ENCODE data around the gene FUT7. TPM values are rescaled to one million over a fixed set of nuclear protein-coding genes. Genes with fewer than 3 reads are reported as not detected.

FUT7 gene
- total RNA-seq, 1 donor from 2014 or later = not detected

DNA sequence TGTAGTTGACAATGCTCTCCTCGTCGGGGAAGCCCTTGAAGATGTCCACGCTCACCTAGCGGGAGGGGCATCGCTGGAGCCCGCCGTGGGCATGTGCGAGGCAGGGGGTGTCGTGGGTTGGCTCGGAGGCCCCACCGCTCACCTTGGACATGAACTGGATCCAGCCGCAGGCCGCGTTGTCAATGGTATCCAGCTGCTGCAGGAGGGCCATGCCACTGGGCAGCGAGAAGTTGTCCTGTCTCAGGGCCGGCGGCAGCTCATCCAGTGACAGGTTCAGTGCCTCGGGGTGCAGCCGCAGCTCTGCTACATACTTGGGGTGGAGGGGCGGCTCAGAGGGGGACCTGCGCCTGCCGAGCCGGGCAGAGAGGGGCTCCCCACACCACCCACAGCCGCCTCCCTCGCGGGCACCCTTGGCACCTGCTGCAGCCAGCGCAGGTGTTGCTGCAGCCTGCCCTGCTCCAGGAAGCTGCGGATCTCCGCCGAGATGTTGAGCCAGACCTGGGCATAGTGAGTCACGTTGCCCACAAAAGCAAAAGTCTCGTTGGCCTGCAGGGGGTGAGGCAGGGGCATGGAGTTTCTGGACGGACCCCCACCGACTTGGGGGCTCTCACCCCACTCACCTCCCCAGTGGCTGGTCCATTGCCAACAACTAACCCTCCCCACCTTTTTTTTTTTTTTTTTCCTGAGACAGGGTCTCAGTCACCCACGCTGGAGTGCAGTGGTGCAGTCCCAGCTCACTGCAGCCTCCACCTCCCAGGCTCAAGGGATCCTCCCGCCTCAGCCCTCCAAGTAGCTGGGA, 12.9 kb downstream of the FUT7 start:
- no peak for DNase-seq (ENCODE audit: low read depth, low spot score)

DNA sequence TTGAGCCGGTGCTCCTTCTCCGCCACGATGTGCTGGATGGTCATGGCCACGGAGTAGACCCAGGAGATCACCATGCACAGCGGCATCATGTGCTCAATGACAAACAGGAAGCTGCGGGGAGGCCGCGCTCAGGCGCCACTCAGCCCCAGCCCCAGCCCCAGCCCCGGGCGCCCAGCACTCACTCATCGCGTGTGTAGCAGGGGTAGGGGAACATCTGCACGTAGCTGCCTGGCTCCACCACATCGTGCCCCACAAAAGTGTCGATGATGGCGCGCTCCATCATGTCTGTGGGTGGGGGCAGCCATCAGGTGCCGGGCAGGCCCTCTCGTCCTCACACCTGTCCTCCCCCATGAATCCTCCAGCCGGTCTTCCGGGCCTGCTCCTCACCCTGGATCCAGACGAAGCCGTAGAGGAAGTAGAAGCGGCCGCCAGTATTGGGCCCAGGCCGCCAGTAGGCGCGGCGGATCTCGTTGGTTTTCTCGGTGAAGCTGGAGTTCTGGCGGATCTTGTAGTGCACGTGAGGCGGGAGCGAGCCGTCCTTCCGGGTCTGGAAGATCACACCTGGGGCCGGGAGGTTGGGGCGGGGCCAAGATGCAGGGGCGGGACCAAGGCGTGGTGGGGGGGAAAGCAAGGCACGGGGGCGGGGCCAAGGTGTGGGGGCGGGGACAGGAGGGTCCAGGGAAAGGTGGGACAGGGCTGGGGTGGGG, 13.9 kb downstream of the FUT7 start:
- DNase-seq (ENCODE audit: low read depth, low spot score) = no peak

DNA sequence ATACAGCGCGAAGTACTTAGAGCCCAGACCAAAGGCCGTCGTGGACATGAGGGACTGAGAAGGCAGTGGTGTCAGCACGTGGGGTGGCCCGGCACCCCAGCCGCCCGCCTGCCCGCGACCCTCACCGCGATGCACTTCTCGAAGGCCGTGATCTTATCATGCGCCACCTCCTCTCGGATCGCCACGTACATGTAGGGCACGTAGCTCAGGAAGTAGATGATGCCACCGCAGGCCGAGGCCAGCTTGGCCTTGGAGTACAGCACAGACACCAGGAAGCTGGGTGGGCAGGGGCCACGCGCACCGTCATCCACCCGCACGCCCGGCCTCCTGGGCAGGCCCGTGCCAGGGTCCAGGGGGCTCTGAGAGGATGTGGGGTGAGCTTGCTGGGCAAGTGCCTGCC, 14.8 kb downstream of the FUT7 start:
- DNase-seq (ENCODE audit: low read depth, low spot score) = no peak

DNA sequence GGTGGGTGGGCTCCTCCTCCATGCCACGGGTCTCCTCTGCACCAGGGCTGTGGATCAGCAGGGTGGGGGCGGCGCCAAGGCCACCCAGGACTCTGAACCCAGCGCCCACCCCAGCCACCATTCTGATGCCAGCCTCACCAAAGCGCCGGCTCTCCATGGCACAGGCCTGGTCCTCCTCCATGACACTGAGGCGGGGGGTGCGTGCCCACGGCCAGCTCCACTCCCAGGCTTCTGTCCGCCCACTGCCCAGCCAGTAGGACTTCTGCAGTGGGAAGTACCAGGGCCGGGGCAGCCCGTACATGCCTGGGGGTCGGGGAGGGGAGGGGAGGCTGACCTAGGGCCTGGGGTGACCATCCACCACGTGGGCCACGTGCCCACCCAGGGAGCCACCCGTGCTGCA, 15.5 kb downstream of the FUT7 start:
- no peak for DNase-seq (ENCODE audit: low read depth, low spot score)

DNA sequence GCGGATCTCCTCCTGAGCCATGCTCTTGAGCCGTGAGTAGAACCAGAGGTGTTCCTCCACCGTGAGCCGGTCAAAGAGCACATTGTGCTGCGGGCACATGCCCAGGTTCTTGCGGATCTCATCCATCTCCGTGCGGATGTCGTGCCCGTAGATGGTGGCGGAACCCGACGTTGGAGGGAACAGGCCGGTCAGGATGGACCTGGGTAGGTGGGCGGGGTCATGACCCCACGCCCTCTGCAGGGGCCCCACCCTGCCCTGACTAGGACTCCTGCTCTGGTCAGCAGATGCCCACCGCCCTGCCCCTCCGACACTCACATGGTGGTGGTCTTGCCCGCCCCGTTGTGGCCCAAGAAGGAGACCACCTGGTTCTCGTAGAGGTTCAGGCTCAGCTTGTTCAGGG, 15.9 kb downstream of the FUT7 start:
- no peak for DNase-seq (ENCODE audit: low read depth, low spot score)

DNA sequence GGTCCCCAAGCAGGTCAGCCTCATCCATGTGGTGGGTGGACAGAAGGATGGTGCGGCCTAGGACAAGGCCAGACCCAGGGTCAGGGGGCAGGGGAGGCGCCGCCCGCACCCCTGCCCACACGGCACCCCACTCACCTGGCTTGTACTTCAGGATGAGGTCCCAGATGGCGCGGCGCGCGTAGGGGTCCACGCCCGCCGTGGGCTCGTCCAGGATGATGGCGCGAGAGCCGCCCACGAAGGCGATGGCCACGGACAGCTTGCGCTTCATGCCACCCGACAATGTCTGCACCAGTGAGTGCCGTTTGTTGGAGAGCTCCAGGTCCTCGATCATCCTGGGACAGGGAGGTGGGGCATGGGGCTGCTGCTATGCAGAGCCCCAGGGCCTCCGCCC, 16.4 kb downstream of the FUT7 start:
- DNase-seq (ENCODE audit: low read depth, low spot score) = no peak

DNA sequence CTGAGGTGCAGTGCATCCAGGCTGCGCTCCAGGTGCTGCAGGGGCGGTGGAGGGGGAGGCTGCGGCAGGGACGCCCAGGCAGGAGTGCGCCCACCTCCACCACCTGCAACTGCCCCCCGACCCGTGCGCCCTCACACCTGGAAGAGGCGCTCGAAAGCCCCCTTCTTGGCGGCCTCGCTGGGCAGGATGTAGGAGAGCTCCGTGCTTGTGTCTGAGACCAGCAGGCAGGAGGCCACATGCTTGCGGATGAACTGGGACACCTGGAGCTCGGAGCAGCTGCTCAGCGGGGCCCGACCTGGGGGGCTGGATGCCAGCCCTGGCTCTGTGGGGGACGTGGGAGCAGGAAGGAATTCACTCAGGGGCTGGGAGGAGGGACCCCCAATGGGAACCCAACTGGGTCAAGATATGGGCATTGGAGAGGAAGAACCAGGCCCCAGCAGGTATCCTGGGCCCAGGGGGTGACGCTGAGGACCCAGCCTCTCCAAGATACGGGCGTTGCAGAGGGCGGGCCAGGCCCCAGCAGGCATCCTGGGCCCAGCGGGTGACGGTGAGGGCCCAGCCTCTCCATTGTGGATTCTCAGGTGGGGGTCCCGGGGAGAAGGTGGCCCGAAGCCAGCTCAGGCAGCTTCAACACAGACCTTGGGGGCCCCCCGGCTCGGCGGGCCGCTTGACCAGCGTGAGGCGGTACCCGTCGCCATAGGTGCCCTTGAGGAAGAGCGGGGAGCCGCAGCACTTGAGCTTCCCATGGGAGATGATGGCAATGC, 16.9 kb downstream of the FUT7 start:
- no peak for DNase-seq (ENCODE audit: low read depth, low spot score)

DNA sequence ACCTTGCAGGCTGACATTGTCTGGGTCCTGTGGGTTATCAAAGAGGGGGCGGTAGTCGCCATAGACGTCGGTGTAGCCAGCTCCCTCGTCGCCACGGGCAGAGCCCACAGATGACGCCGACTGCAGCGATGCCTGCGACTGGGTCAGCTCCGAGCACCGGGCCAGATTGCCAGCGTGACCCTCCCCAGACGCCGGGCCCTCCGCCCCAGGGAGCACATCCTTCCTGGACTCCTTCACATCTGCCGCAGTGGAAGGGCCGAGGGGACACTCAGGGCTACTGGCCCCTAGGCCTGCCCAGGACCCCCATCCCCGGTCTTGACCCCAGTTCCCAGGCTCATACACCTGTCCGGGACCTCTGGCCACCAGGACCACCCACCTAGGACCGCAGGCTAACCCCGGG, 17.7 kb downstream of the FUT7 start:
- no peak for DNase-seq (ENCODE audit: low read depth, low spot score)

DNA sequence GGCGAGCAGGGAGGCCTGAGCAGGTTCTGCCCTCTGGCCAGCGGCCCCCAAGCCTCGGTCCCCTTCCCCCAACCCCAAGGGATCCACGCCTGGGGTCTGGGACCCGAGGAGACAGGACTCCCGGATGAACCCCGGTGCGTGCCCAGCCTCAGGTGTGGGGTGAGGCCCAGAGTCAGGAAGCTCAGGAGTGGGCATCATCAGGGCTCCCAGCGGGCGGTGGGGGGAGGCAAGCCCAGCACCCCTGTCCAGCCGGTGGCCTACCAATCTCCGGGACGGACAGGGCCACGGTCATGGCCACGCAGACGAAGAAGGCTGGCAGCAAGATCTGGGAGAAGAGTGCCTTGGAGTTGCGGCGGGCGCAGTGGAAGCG, 18.3 kb downstream of the FUT7 start:
- DNase-seq (ENCODE audit: low read depth, low spot score) = no peak

DNA sequence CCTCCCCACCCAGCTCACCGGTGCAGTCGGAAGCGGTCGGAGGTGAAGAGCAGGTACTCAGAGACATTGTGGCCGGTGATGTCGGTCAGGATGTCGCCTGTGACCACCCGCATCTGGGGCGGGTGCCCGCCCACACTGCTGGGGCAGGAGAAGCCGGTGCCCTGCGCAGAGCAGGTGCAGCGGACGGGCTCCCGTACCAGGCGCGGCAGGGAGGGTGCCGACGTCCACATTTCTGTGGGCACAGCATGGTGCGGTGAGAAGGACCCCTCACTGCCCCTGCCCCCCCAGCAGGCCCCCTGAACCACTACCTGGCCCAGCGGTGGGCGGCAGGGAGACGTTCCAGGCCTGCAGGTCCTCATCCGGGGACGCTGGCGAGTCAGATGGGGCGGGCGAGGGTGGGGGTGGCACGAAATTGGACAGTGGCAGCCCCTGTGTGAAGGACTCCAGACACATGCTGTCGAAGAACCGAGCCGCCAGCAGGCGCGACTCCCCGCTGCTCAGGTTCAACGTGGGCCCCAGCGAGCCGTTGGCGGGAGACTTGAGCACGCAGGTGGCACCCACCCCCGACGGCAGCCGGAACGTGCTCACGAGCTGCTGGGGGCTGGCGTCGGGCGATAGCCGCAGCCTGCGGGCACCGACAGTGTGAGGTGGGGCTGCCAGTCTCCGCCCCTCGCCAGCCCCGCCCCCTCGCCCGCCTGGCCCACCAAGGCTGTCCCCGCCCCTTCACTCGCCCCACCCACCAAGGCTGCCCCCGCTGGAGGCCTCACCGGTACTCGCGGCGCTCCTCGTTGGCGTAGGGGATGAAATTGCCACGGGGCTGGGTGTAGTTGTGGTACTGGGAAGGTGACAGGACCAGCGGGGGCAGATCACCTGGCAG, 19.0 kb downstream of the FUT7 start:
- no peak for DNase-seq (ENCODE audit: low read depth, low spot score)

DNA sequence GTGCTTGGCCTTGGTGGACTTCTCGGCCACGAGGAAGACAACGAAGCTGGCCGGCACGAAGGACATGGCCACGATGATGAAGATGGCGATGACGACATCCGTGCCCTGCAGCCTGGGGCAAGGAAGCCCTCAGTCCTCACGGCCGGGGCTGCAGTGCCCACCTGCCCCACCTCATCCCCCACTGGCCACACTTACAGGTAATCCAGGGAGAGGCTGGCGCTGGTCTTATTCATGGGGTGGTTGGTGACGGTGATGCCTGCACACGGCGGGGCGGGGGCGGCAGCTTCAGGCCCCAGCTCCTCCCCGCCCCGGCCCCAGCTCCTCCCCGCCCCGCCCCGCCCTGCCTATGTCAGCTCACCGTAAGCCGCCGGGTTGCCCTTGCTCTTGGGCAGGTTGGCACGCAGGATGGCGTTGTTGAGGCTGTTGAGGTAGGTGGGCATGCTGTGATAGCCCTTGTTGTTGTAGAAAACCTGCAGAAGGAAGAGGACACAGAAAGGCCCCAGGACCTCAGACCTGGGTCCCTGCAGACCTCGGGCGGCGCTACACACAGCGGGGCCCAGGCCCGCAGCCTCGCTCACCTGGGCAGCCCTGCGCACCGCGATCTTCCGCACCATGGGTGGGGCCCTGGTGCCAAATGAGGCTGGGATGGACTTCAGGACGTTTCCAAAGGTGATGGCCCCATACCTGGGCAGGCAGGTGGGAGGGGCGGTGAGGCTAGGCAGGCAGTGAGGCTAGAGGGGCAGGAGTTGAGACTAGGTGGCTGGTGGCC, 19.8 kb downstream of the FUT7 start:
- DNase-seq (ENCODE audit: low read depth, low spot score) = no peak

DNA sequence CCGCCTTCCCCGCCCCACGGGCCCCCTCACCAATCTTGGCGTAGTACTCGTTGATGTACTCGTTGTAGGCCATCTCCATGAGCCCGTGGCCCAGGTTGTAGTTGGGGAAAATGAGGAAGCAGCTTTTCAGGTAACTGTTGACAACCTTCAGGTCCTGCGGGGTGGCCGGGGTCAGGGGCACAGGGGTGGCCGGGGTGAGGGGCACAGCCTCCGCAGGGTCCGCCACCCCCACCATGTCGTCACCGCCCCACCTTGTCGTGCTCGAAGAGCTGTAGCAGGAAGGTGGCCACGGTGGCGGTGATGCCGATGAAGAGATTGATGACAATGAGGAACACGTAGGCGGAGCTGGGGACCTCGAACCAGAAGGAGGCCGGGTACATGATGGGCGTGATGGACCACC, 20.7 kb downstream of the FUT7 start:
- DNase-seq (ENCODE audit: low read depth, low spot score) = no peak

DNA sequence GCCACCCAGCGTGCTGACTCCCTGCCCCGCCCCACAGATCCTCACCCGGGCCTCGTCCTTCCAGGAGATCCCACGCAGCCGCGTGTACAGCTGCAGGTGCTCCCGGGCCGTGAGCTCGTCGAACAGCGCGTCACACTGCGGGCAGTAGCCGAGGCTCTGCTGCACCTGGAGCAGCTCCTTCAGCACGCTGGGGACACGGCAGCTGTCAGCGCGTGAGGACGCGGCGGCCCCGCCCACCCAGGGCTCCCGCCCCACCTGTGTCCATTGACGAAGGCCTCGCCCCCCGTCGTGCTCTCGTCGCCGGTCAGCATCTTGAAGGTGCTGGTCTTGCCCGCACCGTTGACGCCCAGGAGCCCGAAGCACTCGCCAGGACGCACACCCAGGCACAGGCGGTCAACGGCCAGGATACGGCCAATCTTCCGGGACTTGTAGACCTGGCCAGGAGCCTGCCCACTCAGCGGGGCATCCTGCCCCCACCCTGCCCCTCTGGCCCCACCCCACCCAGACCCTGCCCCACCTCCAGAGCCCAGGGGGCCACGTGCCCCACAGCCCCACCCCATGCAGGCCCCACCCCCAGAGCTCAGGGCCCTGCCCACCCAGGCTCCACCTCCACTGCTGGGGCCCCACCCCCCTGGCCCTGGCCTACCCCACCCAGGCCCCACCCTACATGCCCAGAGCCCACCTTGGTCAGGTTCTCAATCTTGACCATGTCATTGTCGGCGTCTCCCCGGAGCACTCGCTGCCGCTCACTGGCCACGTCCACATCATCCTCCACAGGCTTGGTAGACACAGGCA, 21.8 kb downstream of the FUT7 start:
- DNase-seq (ENCODE audit: low read depth, low spot score) = no peak

DNA sequence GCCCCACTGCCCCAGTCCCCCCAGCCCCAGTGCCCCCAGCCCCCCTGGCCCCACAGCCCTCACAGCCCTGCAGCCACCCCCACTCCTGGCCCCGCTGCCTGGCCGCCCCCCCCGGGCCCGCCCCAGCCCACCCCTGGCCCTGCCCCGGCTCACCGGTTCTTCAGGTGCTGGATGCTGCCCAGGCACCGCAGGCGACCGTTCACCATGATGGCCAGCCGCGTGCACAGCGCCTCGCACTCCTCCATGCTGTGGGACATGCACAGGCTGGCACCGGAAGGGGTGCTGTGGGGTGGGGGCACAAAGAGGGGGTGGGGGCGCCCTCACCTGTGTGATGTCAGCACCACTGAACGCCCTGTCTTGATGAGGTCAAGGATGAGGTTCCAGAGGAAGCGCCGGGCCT, 22.7 kb downstream of the FUT7 start:
- no peak for DNase-seq (ENCODE audit: low read depth, low spot score)

DNA sequence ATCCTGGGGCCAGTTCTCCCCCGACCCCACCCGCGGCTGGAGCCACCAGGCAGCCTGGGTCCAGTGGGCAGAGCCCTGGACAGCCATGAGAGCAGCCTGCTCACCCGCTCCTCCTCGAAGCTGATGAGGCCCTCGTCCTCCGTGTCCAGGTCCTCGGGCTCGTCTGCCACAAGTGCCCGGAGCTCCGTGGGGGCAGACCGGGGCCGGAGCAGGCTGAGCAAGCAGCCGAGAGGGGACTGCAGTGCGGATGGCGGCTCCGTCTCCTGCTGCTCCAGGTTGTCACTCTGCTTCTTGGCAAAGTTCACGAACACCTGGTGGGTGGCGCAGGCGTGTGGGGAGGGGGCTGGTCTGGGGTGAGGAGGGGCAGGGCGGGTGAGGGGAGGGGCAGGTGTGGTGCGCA, 23.6 kb downstream of the FUT7 start:
- DNase-seq (ENCODE audit: low read depth, low spot score) = no peak

DNA sequence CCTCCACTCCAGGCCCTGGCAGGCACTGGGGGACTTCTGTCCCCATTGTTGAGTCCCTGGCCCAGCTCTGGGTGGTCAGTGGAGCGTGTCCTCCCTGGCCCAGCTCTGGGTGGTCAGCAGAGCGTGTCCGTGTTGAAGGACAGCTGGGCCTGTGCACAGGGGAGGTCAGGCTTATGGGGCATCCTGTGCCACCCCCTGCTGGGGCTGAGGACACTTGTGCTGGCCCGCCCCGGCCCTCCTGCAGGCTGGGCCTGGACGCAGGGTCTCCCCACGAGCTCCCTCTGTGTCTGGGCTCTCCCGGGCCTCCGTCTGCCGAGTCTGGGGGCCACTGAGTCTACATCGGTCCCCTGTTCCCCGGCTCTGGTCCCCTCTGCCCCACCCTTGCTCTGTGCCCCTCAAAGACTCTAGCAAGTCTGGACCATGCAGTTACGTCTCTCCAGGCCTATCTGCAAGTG, 24.0 kb downstream of the FUT7 start:
- DNase-seq (ENCODE audit: low read depth, low spot score) = no peak

DNA sequence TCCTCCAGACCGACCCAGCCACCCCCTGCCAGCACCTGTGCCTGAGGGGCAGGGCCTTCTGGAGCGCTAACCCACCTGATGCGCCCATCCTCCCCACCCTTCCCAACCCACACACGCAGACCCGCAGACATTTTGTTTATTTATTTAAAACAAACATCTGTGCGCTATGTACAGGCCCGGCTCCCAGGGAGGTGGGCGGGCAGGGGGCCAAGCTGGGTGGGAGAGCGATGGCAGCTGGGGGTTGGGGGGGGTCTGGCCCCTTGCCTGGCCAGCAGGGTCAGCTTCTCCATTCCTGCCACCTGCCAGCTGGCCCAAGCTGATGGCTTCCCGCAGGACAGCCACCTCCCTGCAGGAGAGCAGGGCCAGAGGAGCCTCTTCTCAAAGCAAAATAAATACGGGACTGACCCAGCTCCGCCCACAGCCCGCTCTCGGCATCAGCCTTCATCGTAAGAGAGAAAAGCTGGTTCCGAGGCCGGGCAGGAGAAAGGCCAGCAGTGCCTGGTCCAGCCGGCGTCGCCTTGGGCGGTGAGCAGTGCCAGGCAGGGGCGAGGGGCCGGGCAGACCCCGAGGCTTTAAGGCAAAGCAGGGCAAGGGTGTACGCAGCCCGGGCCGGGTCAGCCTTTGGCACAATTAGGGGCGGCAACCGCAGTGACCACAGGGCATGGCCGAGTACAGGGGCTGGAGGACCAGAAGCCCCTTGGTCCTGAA, 24.6 kb downstream of the FUT7 start:
- DNase-seq (ENCODE audit: low read depth, low spot score) = no peak

DNA sequence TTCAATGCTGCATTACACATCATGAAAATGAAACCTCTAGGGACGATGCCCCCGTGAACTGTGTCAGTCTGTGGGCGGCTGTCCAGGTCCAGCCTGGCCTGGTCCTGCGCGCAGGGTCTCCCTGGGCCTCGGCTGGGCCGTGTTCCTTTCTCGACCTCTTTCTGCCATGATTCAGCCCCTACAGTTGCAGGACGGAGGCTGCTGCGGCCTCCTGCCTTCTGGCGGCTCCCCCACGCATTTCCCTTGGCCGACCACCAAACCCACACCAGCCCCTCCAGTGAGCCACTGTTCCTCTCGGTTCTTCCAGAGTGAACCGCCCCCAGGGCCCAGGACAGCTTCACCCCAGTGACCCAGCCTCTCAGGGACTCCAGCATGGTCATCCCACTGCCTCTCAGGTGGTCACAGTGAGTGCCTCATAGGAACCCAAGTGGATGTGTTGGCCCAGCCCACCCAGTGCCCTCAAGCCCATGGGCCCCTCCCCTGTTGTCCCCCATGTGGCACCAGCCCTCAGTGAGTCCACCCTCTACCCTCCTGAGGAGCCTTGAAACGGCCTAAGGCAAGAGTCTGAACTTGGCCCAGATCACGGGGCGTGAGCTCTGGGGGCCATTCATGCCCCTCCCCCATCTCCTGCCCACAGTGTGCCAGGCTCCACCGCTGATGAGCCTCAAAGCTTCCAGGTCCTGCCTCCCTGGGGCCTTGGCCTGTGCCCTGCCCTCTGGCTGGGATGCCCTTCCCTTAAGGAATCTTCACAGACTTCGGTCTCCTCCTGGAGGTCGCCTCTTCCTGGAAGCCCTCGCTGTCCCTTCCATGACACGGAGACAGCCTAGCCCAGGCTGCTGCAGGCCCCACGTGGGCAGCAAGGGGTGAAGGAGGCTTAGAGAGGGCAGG, 25.5 kb downstream of the FUT7 start:
- DNase-seq (ENCODE audit: low read depth, low spot score) = no peak
